K562 (cell line): Measurements from ENCODE around the gene BCCIP. TPM values are rescaled to one million over a fixed set of nuclear protein-coding genes. Genes with fewer than 3 reads are reported as not detected.

Experiments used
- ATAC-seq: fragments of 200-7000 bp; cut with Tn5 transposase; 3 replicates; pipeline ENCODE4 v1.9.1; 2020; ENCODE audit warnings: moderate library complexity
- BruUV-seq: library from RNA; stranded (reverse); fragments of 400-500 nt; replicated peaks from 2 replicates; lab custom pipeline; 2021; lab: Mats Ljungman, UMichigan
- CTCF ChIA-PET: fragments of 300-600 bp; formaldehyde crosslinking; extraction: SDS; loops from one replicate; lab custom pipeline; 2021; ENCODE audit warnings: low intra/inter-chr PET ratio; lab: Yijun Ruan, JAX
- POLR2A ChIA-PET: fragments of 300-600, 350-650 bp; sonication (Branson Sonifier 250); formaldehyde crosslinking; extraction: SDS; loops from one replicate; lab custom pipeline; 2021; ENCODE audit warnings: antibody characterized with exemption, inconsistent platforms; lab: Yijun Ruan, JAX
- DNase-seq, 4 experiments: peaks; one replicate each; pipeline versions ENCODE4 v3.0.0 to v3.0.0-alpha.2; 2011 to 2018; ENCODE audit warnings: low spot score in 3 of 4, mixed read lengths in 3 of 4; ENCODE audit errors: extremely low read depth in 1 of 4
- FAIRE-seq: peaks from 2 replicates; lab custom pipeline; 2011; peaks lifted over from hg19 to GRCh38; lab: Jason Lieb, UNC
- H2AFZ ChIP-seq: 2 replicates; pipeline ENCODE4 v1.6.0; 2011; ENCODE audit warnings: low read depth, low read length, control low read depth, inconsistent platforms
- H3K27ac ChIP-seq: fragments of 200-600 bp; 3 replicates; pipeline ENCODE4 v1.8.0; 2011; ENCODE audit warnings: low read depth, mild to moderate bottlenecking, control low read depth, inconsistent platforms, low read length, moderate library complexity, mixed read lengths; ENCODE audit errors: extremely low read depth
- H3K27me3 ChIP-seq, 2 experiments: fragments of 300-600 bp in 1 of 2; 2 replicates in 1 of 2; 3 replicates in 1 of 2; pipeline versions ENCODE4 v1.6.0 to v1.8.0; 2011; ENCODE audit warnings: inconsistent platforms in 2 of 2, low read length in 2 of 2, mild to moderate bottlenecking in 1 of 2, mixed read lengths in 1 of 2, moderate library complexity in 1 of 2; ENCODE audit not compliant: control insufficient read depth in 2 of 2, insufficient read depth in 2 of 2
- H3K36me3 ChIP-seq: fragments of 300-600 bp; 3 replicates; pipeline ENCODE4 v1.8.0; 2011; ENCODE audit warnings: mild to moderate bottlenecking, low read length, inconsistent platforms; ENCODE audit not compliant: control insufficient read depth, insufficient read depth
- H3K4me1 ChIP-seq, 2 experiments: fragments of 200-600 bp in 1 of 2; replicated peaks in 1 of 2; 2 replicates in 1 of 2; 3 replicates in 1 of 2; pipeline versions ENCODE4 v1.5.1 to v1.8.0; 2011; ENCODE audit warnings: inconsistent platforms in 2 of 2, low read length in 2 of 2, mild to moderate bottlenecking in 1 of 2, mixed read lengths in 1 of 2, moderate library complexity in 1 of 2; ENCODE audit not compliant: control insufficient read depth in 2 of 2, insufficient read depth in 2 of 2
- H3K4me2 ChIP-seq: 2 replicates; pipeline ENCODE4 v1.6.1; 2011; ENCODE audit warnings: low read length, control low read depth, inconsistent platforms, mixed read lengths; ENCODE audit not compliant: insufficient read depth
- H3K4me3 ChIP-seq: fragments of 200-600 bp; sonication (generic), shearing (Covaris generic); 2 replicates; pipeline ENCODE4 v1.5.1; 2016; ENCODE audit warnings: control low read depth, inconsistent platforms
- H3K79me2 ChIP-seq: fragments of 200-600 bp; 3 replicates; pipeline ENCODE4 v1.8.0; 2011; ENCODE audit warnings: low read length, inconsistent platforms; ENCODE audit not compliant: control insufficient read depth, insufficient read depth
- H3K9ac ChIP-seq, 2 experiments: 2 replicates each; pipeline versions ENCODE4 v1.6.0 to v1.6.1; 2011; ENCODE audit warnings: low read depth in 2 of 2, low read length in 2 of 2, control low read depth in 1 of 2, inconsistent platforms in 1 of 2, mild to moderate bottlenecking in 1 of 2, mixed read lengths in 1 of 2; ENCODE audit not compliant: insufficient read depth in 1 of 2
- H3K9me1 ChIP-seq: one replicate; pipeline ENCODE4 v1.6.0; 2011; ENCODE audit warnings: inconsistent platforms, mild to moderate bottlenecking, low read length, moderate library complexity; ENCODE audit not compliant: control insufficient read depth, insufficient read depth
- H3K9me3 ChIP-seq: replicated peaks from 2 replicates; pipeline ENCODE4 v1.5.1; 2011; ENCODE audit warnings: low read depth, low read length, inconsistent platforms; ENCODE audit not compliant: control insufficient read depth, insufficient read depth
- H4K20me1 ChIP-seq: replicated peaks from 2 replicates; pipeline ENCODE4 v1.6.1; 2011; ENCODE audit warnings: low read length, inconsistent platforms, mixed read lengths; ENCODE audit not compliant: control insufficient read depth, insufficient read depth
- LCOR ChIP-seq: sonication (generic); formaldehyde crosslinking; IDR thresholded peaks from 2 replicates; pipeline ENCODE4 v1.8.0; 2022; ENCODE audit warnings: mild to moderate bottlenecking, missing genetic modification reagents
- MTA1 ChIP-seq: fragments of 450-650 bp; IDR thresholded peaks from 2 replicates; pipeline ENCODE4 v1.6.1; 2017; ENCODE audit warnings: borderline replicate concordance
- POLR3A ChIP-seq: IDR thresholded peaks from 2 replicates; pipeline ENCODE4 v1.6.1; 2011; ENCODE audit warnings: borderline replicate concordance, mild to moderate bottlenecking, moderate library complexity; ENCODE audit not compliant: insufficient read length, insufficient read depth; ENCODE audit errors: extremely low read depth
- RFX1 ChIP-seq: fragments of 450-650 bp; IDR thresholded peaks from 2 replicates; pipeline ENCODE4 v1.6.1; 2016; ENCODE audit warnings: mild to moderate bottlenecking, moderate library complexity
- SMAD2 ChIP-seq: fragments of 150-350 bp; IDR thresholded peaks from 2 replicates; pipeline ENCODE4 v1.6.1; 2014; ENCODE audit warnings: low read depth, mild to moderate bottlenecking, low read length
- TCFL5 ChIP-seq: fragments of 250-450 bp; sonication (Bioruptor Pico); conservative IDR thresholded peaks from 2 replicates; pipeline ENCODE4 v1.6.1; 2021; ENCODE audit warnings: mild to moderate bottlenecking, moderate library complexity, matching md5 sums
- ZNF143 ChIP-seq: sonication (generic); formaldehyde crosslinking; IDR thresholded peaks from 2 replicates; pipeline ENCODE4 v1.9.0; 2022; ENCODE audit warnings: mild to moderate bottlenecking, missing genetic modification reagents
- ZNF764 ChIP-seq: fragments of 250-450 bp; sonication (Bioruptor Pico); IDR thresholded peaks from 2 replicates; pipeline ENCODE4 v1.4.0; 2020; ENCODE audit warnings: low read depth, mild to moderate bottlenecking, moderate library complexity
- ZNF79 ChIP-seq: fragments of 250-450 bp; sonication (Bioruptor Pico); IDR thresholded peaks from 2 replicates; pipeline ENCODE4 v1.4.0; 2020; ENCODE audit warnings: low read depth, mild to moderate bottlenecking, moderate library complexity
- WGBS: fragments of 100-300 bp; shearing (Covaris generic); methylation state at CpG from one replicate; pipeline ENCODE4 v1.1.6; 2016; ENCODE audit warnings: low coverage, mixed read lengths; ENCODE audit not compliant: insufficient coverage; ENCODE audit errors: missing lambda C conversion rate; 5-methylcytosine and 5-hydroxymethylcytosine counted together
- in situ Hi-C: fragments of 300-500 bp; cut with MboI; formaldehyde crosslinking; loops from 4 replicates; pipeline ENCODE4 v1.15.0; 2018; ENCODE audit warnings: inconsistent platforms, mixed read lengths
- intact Hi-C: fragments of 100-400 bp; cut with micrococcal nuclease; formaldehyde crosslinking; loops from 2 replicates; pipeline ENCODE4 v1.14.2; 2022
- polyA plus RNA-seq, 8 experiments: library from polyadenylated mRNA; depleted of rRNA in 4 of 8; stranded (reverse) in 5 of 8; unstranded in 3 of 8; fragments of >200 nt; fragmentation: Nextera tagmentation in 2 of 8; fragmentation: Illumina TruSeq in 1 of 8; extraction: Ambion mirVana in 2 of 8; extraction: Trizol in 1 of 8; gene quantifications; 2 replicates each; pipeline versions ENCODE4 v1.2.1 to v1.2.3, GENCODE V29; 2011 to 2014; ENCODE audit warnings: inconsistent platforms in 1 of 8, missing spikeins in 1 of 8
- total RNA-seq, 7 experiments: library from RNA; depleted of rRNA in 6 of 7; stranded (reverse); fragments of >200 nt in 6 of 7; fragmentation: Illumina TruSeq in 2 of 7; extraction: Trizol in 2 of 7; gene quantifications; 2 replicates each; pipeline versions ENCODE4 v1.2.1 to v1.2.3, GENCODE V29; 2011 to 2021; ENCODE audit warnings: low replicate concordance in 1 of 7
- TF ChIP-seq, protein P1 (sequence below): fragments of 450-650 bp; IDR thresholded peaks from 2 replicates; pipeline ENCODE4 v1.6.1; 2018; ENCODE audit not compliant: partially characterized antibody
- TF ChIP-seq, protein P2 (sequence below): fragments of 450-650 bp; IDR thresholded peaks from 2 replicates; pipeline ENCODE4 v1.6.1; 2014; ENCODE audit warnings: low read depth, mild to moderate bottlenecking, moderate library complexity, borderline replicate concordance
- TF ChIP-seq, protein P3 (sequence below): fragments of 450-650 bp; IDR thresholded peaks from one replicate; pipeline ENCODE4 v1.6.1; 2018; ENCODE audit warnings: mild to moderate bottlenecking, moderate library complexity; ENCODE audit not compliant: partially characterized antibody
- TF ChIP-seq, protein P4 (sequence below): fragments of 450-650 bp; formaldehyde crosslinking; IDR thresholded peaks from 2 replicates; pipeline ENCODE4 v1.4.0; 2020; ENCODE audit warnings: mild to moderate bottlenecking, moderate library complexity

Gene BCCIP
- total and polyA plus RNA-seq, 9 of the 15 experiments (the other 6 are each of a cell fraction or from before 2014, with no cell fraction given): 95.1 to 204 (median 163) TPM

DNA sequence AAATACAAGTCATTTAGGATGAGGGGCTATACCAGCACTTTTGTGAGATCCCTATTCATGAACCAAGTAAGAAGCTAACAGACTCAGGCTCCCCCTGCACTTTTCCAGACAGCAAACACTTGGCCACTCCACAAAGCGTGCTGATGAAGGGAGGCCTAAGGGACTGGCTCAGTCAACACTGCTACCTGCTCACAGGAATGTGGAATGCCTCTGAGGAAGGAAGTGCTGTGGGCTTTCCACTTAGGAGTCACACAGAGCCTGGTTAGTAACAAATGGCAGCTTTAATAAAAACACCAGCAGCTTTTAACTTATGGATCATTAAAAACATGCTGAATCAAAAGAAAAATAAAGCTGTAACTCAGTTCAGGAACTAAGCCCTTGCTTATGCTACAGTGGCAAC is 15.3 kb upstream of the BCCIP start:
- no peak overlapping the region for H2AFZ ChIP-seq
- H3K4me3 ChIP-seq: no peak overlapping the region
- BruUV-seq: no TSS peak
- intact Hi-C loops (no loop called here), in situ Hi-C loops (no loop called here)
- no peaks in the 10 kb centered on the region for H4K20me1 ChIP-seq
- FAIRE-seq (no peak), ATAC-seq (no peak), DNase-seq (no peak)
- WGBS: 100% methylated on average over 1 of the region's 1 CpG
- no peaks in the 10 kb centered on the region for H3K9me1 ChIP-seq
- CTCF ChIA-PET: no interaction called here
- peaks cover 0 to 2% of the 10 kb centered on the region in 2 experiments; a peak in 3 of 5 replicates for H3K4me1 ChIP-seq
- no peak overlapping the region for H3K4me2 ChIP-seq
- peaks cover 3% of the 10 kb centered on the region; the same call in 1 of the 3 replicates for H3K79me2 ChIP-seq
- no peaks in the 10 kb centered on the region for H3K27me3 ChIP-seq
- no peak overlapping the region for H3K27ac ChIP-seq
- H3K36me3 ChIP-seq: peaks cover 41% of the 10 kb centered on the region
- H3K9me3 ChIP-seq: no peaks in the 10 kb centered on the region
- POLR2A ChIA-PET: interaction anchor here (0.5 to 1.6 kb wide), 4 partner anchors 9 to 103 kb away, joined by 3 to 4 read pairs (median 4); no protein-coding TSS in a partner anchor
- H3K9ac ChIP-seq: no peak overlapping the region
- TF ChIP-seq MTA1: no peak
- TF ChIP-seq RFX1: no peak
- TF ChIP-seq SMAD2: no peak
- no peak for TF ChIP-seq ZNF764 (CRISPR knock-in tag)
- no peak for TF ChIP-seq ZNF143 (CRISPR knock-in tag)
- TF ChIP-seq, protein P1, sequence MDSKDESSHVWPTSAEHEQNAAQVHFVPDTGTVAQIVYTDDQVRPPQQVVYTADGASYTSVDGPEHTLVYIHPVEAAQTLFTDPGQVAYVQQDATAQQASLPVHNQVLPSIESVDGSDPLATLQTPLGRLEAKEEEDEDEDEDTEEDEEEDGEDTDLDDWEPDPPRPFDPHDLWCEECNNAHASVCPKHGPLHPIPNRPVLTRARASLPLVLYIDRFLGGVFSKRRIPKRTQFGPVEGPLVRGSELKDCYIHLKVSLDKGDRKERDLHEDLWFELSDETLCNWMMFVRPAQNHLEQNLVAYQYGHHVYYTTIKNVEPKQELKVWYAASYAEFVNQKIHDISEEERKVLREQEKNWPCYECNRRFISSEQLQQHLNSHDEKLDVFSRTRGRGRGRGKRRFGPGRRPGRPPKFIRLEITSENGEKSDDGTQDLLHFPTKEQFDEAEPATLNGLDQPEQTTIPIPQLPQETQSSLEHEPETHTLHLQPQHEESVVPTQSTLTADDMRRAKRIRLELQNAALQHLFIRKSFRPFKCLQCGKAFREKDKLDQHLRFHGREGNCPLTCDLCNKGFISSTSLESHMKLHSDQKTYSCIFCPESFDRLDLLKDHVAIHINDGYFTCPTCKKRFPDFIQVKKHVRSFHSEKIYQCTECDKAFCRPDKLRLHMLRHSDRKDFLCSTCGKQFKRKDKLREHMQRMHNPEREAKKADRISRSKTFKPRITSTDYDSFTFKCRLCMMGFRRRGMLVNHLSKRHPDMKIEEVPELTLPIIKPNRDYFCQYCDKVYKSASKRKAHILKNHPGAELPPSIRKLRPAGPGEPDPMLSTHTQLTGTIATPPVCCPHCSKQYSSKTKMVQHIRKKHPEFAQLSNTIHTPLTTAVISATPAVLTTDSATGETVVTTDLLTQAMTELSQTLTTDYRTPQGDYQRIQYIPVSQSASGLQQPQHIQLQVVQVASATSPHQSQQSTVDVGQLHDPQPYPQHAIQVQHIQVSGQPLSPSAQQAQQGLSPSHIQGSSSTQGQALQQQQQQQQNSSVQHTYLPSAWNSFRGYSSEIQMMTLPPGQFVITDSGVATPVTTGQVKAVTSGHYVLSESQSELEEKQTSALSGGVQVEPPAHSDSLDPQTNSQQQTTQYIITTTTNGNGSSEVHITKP: no peak
- TF ChIP-seq, protein P2, sequence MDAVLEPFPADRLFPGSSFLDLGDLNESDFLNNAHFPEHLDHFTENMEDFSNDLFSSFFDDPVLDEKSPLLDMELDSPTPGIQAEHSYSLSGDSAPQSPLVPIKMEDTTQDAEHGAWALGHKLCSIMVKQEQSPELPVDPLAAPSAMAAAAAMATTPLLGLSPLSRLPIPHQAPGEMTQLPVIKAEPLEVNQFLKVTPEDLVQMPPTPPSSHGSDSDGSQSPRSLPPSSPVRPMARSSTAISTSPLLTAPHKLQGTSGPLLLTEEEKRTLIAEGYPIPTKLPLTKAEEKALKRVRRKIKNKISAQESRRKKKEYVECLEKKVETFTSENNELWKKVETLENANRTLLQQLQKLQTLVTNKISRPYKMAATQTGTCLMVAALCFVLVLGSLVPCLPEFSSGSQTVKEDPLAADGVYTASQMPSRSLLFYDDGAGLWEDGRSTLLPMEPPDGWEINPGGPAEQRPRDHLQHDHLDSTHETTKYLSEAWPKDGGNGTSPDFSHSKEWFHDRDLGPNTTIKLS: no peak
- TF ChIP-seq ZNF79: no peak
- TF ChIP-seq, protein P3, sequence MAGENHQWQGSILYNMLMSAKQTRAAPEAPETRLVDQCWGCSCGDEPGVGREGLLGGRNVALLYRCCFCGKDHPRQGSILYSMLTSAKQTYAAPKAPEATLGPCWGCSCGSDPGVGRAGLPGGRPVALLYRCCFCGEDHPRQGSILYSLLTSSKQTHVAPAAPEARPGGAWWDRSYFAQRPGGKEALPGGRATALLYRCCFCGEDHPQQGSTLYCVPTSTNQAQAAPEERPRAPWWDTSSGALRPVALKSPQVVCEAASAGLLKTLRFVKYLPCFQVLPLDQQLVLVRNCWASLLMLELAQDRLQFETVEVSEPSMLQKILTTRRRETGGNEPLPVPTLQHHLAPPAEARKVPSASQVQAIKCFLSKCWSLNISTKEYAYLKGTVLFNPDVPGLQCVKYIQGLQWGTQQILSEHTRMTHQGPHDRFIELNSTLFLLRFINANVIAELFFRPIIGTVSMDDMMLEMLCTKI: no peak
- no peak for TF ChIP-seq POLR3A
- TF ChIP-seq TCFL5 (CRISPR knock-in tag): no peak
- TF ChIP-seq LCOR: no peak
- TF ChIP-seq, protein P4, sequence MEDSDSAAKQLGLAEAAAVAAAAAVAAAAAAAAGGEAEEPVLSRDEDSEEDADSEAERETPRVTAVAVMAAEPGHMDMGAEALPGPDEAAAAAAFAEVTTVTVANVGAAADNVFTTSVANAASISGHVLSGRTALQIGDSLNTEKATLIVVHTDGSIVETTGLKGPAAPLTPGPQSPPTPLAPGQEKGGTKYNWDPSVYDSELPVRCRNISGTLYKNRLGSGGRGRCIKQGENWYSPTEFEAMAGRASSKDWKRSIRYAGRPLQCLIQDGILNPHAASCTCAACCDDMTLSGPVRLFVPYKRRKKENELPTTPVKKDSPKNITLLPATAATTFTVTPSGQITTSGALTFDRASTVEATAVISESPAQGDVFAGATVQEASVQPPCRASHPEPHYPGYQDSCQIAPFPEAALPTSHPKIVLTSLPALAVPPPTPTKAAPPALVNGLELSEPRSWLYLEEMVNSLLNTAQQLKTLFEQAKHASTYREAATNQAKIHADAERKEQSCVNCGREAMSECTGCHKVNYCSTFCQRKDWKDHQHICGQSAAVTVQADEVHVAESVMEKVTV (CRISPR knock-in tag): no peak
